H4 (cell line): Measurements from ENCODE around the gene TEAD1. TPM values are rescaled to one million over a fixed set of nuclear protein-coding genes. Genes with fewer than 3 reads are reported as not detected.

Experiments used
- DNase-seq: peaks from one replicate; pipeline ENCODE4 v3.0.0-alpha.2; 2015; ENCODE audit warnings: low spot score
- total RNA-seq: library from RNA; depleted of rRNA; stranded (reverse); fragments of >200 nt; shearing (Covaris generic); gene quantifications from 2 replicates; pipeline ENCODE4 v1.2.3, GENCODE V29; 2014

The TEAD1 gene
- total RNA-seq, 1 experiment from 2014 or later = 42.3 TPM

DNA sequence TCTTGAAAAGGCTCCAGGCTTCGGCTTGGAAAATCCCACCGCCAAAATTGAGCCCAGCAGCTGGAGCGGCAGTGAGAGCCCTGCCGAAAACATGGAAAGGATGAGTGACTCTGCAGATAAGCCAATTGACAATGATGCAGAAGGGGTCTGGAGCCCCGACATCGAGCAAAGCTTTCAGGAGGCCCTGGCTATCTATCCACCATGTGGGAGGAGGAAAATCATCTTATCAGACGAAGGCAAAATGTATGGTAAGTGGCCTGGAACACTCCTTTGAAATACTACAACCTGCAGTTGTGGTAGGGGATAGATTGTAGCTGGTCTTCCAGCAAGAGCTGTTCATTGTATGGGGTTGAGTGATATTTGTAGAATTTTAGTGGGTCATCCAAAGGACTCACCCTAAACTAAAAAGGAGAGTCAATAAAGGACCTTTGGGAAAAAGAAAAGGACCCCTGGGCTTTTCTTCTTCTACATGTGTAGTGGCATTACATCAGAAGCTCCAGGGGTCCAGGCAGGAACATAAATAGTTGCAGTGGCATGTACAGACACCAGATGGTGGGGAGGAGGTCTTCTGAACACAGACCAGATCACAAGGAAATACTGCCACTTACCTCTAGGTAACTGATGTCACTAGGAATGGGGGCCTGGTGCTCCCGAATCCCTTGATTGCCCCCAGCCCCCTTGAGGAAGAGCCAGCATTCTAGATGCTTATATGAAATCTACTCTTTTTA is 90.1 kb downstream of the TEAD1 start:
- DNase-seq = no peak

DNA sequence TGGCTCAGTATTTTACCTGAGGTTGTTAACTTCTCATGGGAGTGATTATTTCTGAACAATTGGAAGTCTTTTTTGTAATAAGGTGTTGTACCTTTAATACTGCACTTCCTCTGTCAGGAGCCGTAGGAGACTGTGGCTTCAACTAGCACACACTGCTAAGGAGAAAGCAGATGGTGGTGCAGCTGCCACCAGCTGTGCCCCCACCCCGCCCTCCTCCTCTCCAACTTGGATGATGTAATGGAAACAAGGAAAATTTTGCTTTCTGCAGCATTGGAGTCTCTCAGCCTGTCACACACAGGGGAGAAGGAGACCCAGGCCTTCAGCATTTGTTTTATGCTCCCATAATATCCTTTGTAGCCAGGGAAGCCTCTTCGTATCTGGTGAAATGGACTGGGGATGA is 91.2 kb downstream of the TEAD1 start:
- DNase-seq = peak; percentile 73

DNA sequence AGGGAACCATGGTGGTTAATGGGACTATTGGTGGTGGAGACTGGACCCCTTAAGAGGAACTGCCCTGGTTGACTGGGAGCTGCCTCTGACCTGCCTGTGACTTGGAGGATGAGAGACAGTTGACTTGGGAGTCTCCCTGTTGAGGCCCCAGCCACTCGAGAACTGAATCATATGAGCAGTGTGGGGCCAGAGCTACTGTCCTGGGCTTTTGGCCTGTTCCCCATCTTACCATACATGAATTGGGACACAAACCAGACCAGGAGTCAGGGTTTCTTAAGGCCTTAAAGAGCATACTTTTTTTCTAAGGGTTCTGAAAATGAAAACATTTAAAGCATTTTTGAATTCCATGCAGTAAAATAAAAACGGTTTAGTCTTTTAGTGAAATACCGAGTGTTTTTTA is 92.8 kb downstream of the TEAD1 start:
- DNase-seq = no peak

DNA sequence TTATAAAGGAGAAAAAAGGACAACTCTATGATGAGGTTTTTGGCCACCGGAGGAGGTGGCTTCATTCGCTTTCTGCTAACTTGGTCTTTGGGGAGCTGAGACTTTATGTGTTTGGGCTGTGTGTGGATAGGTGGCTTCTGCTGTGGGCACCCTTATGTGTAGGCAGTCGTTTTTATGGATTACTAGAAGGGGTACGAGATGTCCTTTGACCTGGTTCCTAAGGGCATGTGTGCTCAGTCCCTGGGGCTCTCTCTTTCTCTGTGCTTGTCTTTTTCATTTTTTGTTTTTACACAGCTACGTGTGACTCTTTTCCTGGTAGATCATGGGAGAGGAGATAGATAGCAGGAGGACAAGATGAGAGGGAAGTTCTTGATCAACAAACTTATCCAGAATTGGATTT is 93.4 kb downstream of the TEAD1 start:
- DNase-seq = no peak

- no peak for DNase-seq
Measured at GRCh38 chr11:12768726-12769673, 94.8 kb downstream of the TEAD1 start.

DNA sequence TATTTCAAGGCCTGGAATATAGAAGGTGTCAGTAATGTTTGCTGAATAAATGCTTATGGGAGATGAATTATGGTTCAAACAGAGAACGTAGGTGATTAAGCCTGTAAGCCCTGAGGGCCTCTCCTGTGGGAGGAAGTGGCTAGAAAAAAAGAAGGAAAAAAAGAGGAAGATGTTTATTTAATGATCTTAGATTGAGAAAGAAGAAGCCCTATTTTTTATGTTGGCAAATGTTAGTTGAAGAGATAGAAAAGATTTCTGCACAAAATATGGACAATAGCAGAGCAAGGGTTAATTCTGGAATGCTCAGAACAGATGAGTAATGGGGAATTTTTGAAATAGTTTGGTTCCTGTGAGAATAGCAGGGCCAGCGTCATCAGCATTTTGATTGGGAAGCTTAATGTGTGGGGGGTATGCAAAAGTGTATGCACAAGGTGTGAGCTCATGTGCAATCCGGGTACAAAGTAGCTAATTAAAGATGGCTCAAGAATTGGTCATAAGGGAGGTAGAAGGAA is 95.7 kb downstream of the TEAD1 start:
- DNase-seq = peak; percentile 47

- no peak for DNase-seq
Measured at GRCh38 chr11:12770435-12770834, 96.2 kb downstream of the TEAD1 start.

DNA sequence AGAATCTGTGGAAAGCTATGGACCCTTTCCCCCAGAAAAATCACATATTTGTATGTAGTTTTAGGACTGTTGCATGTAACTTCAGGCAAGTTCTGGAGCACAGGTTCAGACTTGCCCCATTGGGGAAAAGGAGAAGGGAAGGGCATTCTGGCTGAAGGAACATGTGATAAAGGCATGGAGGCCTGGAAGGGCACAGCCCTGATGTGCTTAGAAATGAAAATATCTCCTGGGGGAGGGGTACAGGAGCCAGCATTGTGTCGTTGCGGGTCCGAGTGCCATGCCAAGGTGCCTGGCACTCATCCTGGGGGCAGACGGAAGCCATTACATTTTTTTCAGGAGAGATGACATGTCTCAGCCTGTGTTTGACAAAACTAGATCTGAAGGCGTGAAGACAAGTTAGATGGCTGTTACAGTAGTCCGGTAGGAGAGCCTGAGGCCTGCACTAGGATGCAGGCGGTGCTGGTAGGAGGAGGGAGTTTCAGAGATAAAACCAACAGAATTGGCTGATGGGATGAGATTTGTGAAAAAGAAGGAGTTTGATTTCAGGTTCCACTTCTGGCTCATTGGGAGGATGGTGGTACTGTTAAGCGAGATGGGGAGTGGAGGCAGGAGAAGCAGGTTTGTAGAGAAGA is 96.9 kb downstream of the TEAD1 start:
- no peak for DNase-seq

DNA sequence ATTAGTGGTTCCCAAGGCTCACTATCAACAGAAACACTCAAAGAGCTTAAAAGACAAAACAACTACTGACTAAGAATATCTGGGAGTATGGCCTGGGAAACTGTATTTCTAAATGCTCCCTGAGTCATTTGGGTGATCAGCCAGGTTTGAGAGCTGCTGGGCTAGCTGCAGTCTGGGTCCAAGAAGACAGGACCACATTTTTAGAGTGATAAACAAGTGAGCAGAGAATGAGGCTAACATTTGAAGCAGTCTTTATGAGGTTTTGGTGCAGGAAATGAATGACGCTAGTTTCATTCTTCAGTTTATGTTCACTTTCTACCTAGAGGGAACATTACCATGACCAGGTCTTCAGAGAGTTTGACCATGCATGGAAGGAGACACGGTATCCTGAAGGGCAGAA is 97.7 kb downstream of the TEAD1 start:
- no peak for DNase-seq

- no peak for DNase-seq
Measured at GRCh38 chr11:12772324-12772723, 98.1 kb downstream of the TEAD1 start.

GRCh38 chr11:12773591-12773990 is 99.4 kb downstream of the TEAD1 start:
- no peak for DNase-seq

DNA sequence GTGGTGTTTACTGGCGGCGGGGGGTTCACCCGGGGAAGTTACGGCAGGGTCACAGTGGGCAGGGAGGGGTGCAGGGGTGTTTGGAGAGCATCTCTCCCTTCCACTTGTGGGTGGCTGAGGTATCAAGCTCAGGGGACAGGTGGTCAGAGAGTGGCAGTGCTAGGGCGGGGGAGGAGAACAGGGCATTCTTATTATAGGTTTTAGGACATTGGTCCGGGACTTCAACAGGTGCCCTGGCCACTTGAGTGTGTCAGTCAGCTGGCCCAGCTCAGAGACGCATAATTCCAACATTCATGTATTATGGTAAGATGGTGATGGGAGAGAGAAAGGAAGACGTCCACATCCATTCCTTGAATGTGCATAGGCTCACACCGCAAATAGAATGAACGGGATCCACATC is 101.7 kb downstream of the TEAD1 start:
- no peak for DNase-seq

GRCh38 chr11:12777208-12777874 is 103.1 kb downstream of the TEAD1 start:
- DNase-seq = no peak

DNA sequence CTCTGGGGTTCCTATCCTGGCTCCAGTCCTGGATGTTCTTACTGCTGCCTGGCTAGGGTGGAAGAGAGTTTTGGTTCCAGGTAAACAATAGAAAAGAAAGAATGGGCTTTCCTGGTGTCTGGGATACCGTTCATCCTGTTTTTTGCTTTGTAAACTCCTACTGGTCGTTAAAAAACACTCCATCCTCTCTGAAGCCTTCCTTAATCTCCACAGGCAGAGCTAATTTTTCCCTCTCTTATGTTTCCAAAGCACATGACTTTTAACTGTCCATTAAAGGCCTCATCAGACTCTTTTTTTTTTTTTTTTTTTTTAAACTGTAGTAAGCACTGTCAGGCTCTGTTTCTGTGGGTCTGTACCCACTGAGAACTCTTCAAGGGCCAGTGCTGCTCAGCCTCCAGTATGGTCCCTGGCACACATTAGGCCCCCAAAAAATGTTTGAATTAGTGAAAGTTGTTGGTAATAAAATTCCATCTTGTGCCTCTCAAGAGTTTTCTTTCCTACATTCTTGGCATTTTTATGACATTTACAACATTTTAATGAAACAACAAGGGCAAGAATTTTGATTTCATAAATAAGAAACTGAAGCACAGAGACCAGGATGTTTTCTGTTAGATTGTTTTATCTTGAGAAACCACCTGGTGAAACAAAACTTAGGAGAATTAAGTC is 104.2 kb downstream of the TEAD1 start:
- no peak for DNase-seq

- no peak for DNase-seq
Measured at GRCh38 chr11:12783765-12784164, 109.5 kb downstream of the TEAD1 start.

DNA sequence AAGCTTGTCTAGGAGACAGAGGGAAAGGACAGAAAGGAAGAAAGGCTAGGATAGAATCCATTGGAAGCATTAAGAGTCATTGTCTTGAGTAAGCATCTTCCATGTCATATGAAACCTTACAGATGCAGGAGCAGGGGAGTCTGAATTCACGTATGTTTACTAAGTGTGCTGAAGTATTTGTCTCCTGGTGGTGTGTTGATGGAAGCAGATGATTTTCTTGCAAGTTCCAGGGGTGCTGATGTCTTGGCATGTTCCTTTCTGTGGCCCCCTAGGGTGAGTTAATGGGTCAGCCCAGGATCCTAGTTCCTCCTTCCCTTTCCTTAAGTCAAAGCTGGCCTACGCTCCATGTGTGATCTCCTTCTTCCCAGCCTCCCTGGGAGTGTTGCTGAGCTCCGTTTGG is 110.2 kb downstream of the TEAD1 start:
- DNase-seq = no peak

GRCh38 chr11:12784987-12785386 is 110.8 kb downstream of the TEAD1 start:
- DNase-seq = no peak

DNA sequence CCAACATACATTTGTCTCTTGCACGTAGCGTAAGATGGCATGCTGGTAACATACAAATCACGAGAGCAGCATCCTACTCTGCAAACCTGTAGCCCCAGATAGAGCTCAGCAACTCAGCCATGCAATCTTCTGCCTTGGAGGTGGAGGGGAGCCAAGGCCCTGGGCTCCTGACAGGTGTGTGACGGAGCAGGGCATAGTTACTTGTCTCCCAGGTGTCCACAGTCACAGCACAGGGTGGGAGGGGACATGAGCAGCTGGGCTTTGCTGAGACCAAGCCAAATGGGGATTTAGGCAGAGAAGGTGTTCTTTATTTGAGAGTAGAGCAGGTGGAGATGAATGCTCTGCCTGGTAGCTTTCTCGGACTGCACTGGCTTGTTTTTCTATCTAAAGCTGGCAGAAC is 111.7 kb downstream of the TEAD1 start:
- no peak for DNase-seq

DNA sequence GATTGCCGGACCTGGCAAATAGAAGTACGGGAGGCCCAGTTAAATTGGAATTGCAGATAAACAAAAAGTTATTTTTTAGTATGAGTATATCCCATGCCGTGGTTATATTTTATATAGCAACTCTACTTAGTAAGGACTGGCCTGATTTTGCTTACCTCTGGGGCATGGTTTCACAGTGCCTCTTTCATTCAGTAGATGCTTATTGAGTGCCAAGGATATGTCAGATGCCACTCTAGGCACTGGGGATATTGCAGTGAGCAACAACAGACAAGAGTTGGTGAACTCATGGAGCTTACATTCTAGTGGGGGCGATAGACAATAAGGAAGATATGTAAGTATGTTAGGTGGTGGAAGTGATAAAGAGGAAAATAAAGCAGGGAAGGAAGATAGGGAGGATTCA is 112.2 kb downstream of the TEAD1 start:
- DNase-seq = no peak

DNA sequence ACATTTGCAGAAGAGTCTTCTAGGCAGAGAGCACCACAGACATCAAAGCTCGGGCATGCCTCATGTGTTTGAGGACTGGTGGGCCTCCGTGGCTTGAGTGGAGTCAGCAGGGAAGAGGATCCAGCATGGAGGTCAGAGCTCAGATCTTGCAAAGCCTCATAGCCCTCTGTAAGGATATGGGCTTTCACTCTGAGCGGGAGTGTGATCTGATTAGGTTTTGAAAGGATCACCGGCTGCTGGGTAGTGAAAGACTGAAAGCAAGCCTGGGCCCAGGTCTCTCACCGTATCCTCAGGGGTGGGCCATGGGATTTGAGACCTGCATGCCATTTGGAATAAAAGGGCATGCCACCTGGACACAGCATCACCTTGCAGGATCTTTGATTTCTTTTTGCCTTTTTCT is 112.7 kb downstream of the TEAD1 start:
- no peak for DNase-seq

DNA sequence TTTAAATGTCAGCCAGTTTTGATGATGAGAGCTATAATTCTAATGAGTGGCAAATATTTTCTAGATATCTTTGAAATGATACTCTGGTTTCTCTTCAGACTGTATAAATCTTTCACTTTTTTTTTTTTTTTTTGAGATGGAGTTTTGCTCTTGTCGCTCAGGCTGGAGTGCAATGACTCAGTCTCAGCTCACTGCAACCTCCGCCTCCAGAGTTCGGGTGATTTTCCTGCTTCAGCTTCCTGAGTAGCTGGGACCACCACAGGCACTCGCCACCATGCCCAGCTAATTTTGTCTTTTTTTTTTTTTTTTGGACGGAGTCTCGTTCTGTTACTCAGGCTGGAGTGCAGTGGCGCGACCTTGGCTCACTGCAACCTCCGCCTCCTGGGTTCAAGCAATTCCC is 113.6 kb downstream of the TEAD1 start:
- DNase-seq = peak; percentile 51
